Mammary epithelial cell (primary cell): ENCODE data around the gene SLC6A11.

ENCODE experiments used
- CTCF ChIP-seq, 2 donors: IDR thresholded peaks in 1 of 2; conservative IDR thresholded peaks in 1 of 2; 2 replicates each; pipeline ENCODE4 v1.5.1; 2011 to 2012; ENCODE audit warnings: inconsistent platforms in 2 of 2, low read length in 2 of 2, mild to moderate bottlenecking in 2 of 2, control low read depth in 1 of 2, low read depth in 1 of 2; ENCODE audit not compliant: insufficient read depth in 1 of 2; ENCODE audit errors: extremely low read depth in 1 of 2
- EZH2 ChIP-seq: IDR thresholded peaks from 2 replicates; pipeline ENCODE4 v1.6.1; 2012; ENCODE audit warnings: low read length, inconsistent platforms, borderline replicate concordance

- TF ChIP-seq CTCF (conservative IDR thresholded peaks at IDR 0.05 in 1 of 2, IDR thresholded peaks at IDR 0.05 in 1 of 2; ENCODE audit: extremely low read depth in 1 of 2, insufficient read depth in 1 of 2, low read depth in 1 of 2, low read length in 2 of 2): no peak
- no peak for TF ChIP-seq EZH2
Measured at GRCh38 chr3:10956986-10957385, 141.0 kb downstream of the SLC6A11 start.
